Left cardiac atrium (tissue), 4 donors: Measurements from ENCODE around the gene SLC37A3. TPM values are rescaled to one million over a fixed set of nuclear protein-coding genes. Genes with fewer than 3 reads are reported as not detected.
A peak's percentile ranks its signal among the peaks of the same experiment; 100 is the strongest.

ENCODE experiments used
- ATAC-seq, 2 donors: fragments of 200-7000 bp; cut with Tn5 transposase; one replicate each; pipeline ENCODE4 v1.9.1; 2020; ENCODE audit warnings: mild to moderate bottlenecking in 2 of 2, moderate library complexity in 2 of 2
- DNase-seq: peaks from one replicate; pipeline ENCODE4 v3.0.0-alpha.2; 2020
- intact Hi-C, 2 donors: fragments of 100-400 bp; cut with DNase I; formaldehyde crosslinking; loops; one replicate each; pipeline versions ENCODE4 v1.14.1 to v1.15.1; 2022 to 2023
- total RNA-seq, 2 donors: library from RNA; stranded (reverse); fragmentation: NEBNext Ultra II Directional; extraction: Animal tissue kit (Norgen Biotek cat#: 25700); gene quantifications; one replicate each; pipeline ENCODE4 v1.2.1, GENCODE V29; 2021
- donor health status: DM: no; HTN: yes; CAD: no.
- donor health status: DM: no; HTN: yes; CAD: no; lungs with severe emphysema.
- donor health status: DM: yes; HTN: yes; CAD: no.
- donor health status: Dilated cardiomyopathy.

The SLC37A3 gene
- total RNA-seq, 2 donors from 2014 or later, result 11.4 to 18.7 TPM

GRCh38 chr7:140403878-140404564, 5.7 kb upstream of the SLC37A3 start, which contains the start of gene RAB19:
Gene RAB19, plus strand, starts transcription at chr7:140404058. Its CDS starts 3,589 bp downstream, at chr7:140407647.
- peak; percentile 38 to 52 for ATAC-seq
- intact Hi-C loops, result no loop called here
- DNase-seq, result no peak

- intact Hi-C loops, result no loop called here
- ATAC-seq (no peak), DNase-seq (no peak)
Measured at GRCh38 chr7:140402178-140402835, 4.0 kb upstream of the SLC37A3 start.

- no peak for ATAC-seq
- DNase-seq, result no peak
- intact Hi-C loops, result no loop called here
Measured at GRCh38 chr7:140400381-140400780, 2.1 kb upstream of the SLC37A3 start.

GRCh38 chr7:140398821-140399220, 491 bp upstream of the SLC37A3 start:
- DNase-seq, result no peak
- ATAC-seq, result no peak
- intact Hi-C loops, result no loop called here

GRCh38 chr7:140393756-140394306, 4.5 kb downstream of the SLC37A3 start:
- intact Hi-C loops, result no loop called here
- no peak for DNase-seq
- no peak for ATAC-seq

- DNase-seq, result no peak
- intact Hi-C loops, result no loop called here
- no peak for ATAC-seq
Measured at GRCh38 chr7:140391634-140392033, 6.7 kb downstream of the SLC37A3 start.

GRCh38 chr7:140390466-140391190, 7.7 kb downstream of the SLC37A3 start:
- DNase-seq (no peak), ATAC-seq (peak in 1 of 2 donors; percentile 27)
- intact Hi-C loops, result no loop called here

- intact Hi-C loops, result no loop called here
- no peak for ATAC-seq
Measured at GRCh38 chr7:140390034-140390433, 8.3 kb downstream of the SLC37A3 start.

GRCh38 chr7:140389445-140389844, 8.9 kb downstream of the SLC37A3 start:
- ATAC-seq (no peak), DNase-seq (no peak)
- intact Hi-C loops, result no loop called here

More at GRCh38 chr7:140390034-140390433, 8.3 kb downstream of the SLC37A3 start:
- DNase-seq, result no peak

GRCh38 chr7:140384894-140385545, 13.3 kb downstream of the SLC37A3 start:
- DNase-seq (no peak), ATAC-seq (no peak)
- intact Hi-C loops, result no loop called here

GRCh38 chr7:140383954-140384713, 14.2 kb downstream of the SLC37A3 start:
- ATAC-seq, result no peak
- no peak for DNase-seq
- intact Hi-C loops, result no loop called here

- no peak for DNase-seq
- intact Hi-C loops, result no loop called here
- no peak for ATAC-seq
Measured at GRCh38 chr7:140375892-140376730, 22.2 kb downstream of the SLC37A3 start.

GRCh38 chr7:140375323-140375722, 23.0 kb downstream of the SLC37A3 start:
- DNase-seq (no peak), ATAC-seq (no peak)
- intact Hi-C loops, result no loop called here

GRCh38 chr7:140369294-140369693, 29.0 kb downstream of the SLC37A3 start:
- DNase-seq, result no peak
- intact Hi-C loops, result no loop called here

GRCh38 chr7:140367528-140367927, 30.8 kb downstream of the SLC37A3 start:
- DNase-seq (no peak), ATAC-seq (no peak)
- intact Hi-C loops, result no loop called here

More at GRCh38 chr7:140369294-140369693, 29.0 kb downstream of the SLC37A3 start:
- no peak for ATAC-seq

GRCh38 chr7:140364819-140365218, 33.5 kb downstream of the SLC37A3 start:
- ATAC-seq, result no peak
- intact Hi-C loops, result no loop called here
- no peak for DNase-seq

- DNase-seq (no peak), ATAC-seq (no peak)
- intact Hi-C loops, result no loop called here
Measured at GRCh38 chr7:140360697-140361229, 37.6 kb downstream of the SLC37A3 start.
